GM19099 (cell line): Measurements from ENCODE around the gene PTPRQ.

Experiments used
- POLR2A ChIP-seq: IDR thresholded peaks from 3 replicates; pipeline ENCODE4 v1.6.1; 2011; ENCODE audit warnings: low read depth; ENCODE audit not compliant: insufficient read length; ENCODE audit errors: extremely low read depth

Gene PTPRQ

GRCh38 chr12:80648881-80649280, 204.8 kb downstream of the PTPRQ start:
- TF ChIP-seq POLR2A = no peak

- TF ChIP-seq POLR2A = no peak
These were observed 211.7 kb downstream of the PTPRQ start for GRCh38 chr12:80655751-80656150.

DNA sequence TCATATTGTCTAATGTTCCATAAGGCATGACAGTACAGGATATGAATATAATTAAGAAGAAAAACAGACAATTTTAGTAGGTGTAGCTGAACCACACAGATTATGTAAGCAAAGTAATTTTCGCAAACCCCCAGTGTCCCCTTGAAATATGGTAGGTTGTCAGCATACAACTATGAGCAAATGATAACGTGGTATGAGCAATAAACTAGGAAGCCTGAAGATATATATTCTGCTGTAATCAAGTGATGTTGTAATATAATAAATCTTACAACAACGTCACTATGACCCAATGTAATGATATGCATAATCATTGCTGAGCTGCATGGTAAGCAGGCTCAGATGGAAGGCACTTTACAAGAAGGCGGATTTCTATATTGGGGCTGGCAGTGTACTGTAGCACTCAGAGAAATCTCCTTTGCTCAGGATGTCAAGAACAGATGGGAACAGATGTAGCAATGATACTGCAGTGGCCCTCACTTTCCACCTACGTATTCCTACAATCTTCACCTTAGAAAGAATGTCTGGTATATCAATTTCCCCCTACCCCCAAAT, 215.6 kb downstream of the PTPRQ start:
- TF ChIP-seq POLR2A = no peak

- TF ChIP-seq POLR2A = no peak
These were observed 218.6 kb downstream of the PTPRQ start for GRCh38 chr12:80662586-80662985.

DNA sequence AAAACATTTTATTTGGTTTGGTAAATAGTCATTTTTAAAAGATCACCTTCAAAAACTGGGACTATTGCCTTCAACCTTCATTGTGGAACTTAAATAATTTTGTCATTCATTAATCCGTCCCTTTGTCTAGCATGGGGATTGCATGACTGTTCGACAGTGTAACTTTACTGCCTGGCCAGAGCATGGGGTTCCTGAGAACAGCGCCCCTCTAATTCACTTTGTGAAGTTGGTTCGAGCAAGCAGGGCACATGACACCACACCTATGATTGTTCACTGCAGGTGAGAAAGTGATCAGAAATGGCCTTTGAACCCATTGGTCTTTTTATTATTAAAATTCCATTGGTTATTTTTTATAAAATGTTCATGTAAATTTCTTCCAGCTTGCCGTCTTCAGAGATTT, 226.2 kb downstream of the PTPRQ start:
- no peak for TF ChIP-seq POLR2A

GRCh38 chr12:80676856-80677255, 232.8 kb downstream of the PTPRQ start:
- no peak for TF ChIP-seq POLR2A

DNA sequence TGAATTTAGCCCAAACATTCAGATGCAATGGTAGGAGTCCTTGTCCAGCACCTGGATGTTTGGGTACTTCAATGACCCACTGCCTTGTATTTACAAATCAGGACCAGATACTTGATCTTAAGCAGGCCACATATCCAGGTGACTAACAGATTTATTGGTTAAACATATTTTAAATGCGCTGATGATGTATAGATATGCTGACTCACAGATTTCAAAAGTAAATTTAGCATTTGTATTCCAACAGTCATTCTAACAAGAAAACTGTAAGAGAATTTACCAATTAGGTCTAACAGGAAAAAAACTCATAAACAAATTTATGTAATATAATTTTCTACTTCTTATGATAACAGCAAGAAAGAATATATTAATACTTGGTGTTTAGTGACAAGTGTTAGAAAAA, 234.0 kb downstream of the PTPRQ start:
- no peak for TF ChIP-seq POLR2A

DNA sequence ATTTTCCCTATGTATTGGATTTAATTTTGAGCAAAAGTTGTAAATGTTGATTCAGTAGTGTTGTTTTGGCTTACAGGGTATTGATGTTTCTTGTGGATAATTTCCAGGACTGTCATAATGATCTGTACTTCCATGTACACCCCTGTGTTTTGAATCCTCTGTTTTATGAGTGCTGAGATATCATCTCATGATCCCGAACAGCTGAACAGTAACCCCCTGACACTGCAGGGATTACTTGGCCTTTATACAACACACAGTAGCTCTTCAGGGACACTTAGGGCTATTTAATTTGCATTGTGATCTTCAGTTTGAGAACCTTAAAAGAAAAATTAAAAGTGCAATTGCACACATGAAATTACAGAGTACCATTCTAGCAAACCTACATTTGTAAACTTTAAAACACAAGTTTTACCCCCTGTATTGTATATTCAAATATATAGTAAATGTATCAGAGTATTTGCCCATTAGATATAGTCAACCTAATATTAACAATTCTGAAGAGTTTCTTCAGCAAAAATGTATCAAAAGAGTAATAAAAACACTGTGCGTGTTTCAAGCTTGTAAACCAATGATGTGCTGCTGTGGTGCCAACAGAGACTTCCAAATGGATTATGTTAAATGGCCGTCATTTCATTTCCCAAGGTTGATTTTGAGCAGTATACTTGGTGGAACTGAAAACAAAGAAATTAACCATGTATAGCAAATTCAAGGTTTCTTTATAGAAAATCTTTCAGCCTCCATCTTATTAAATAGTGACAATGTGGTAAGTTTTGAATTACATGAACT, 235.5 kb downstream of the PTPRQ start:
- no peak for TF ChIP-seq POLR2A

GRCh38 chr12:80681287-80681686, 237.3 kb downstream of the PTPRQ start:
- no peak for TF ChIP-seq POLR2A

GRCh38 chr12:80681786-80682185, 237.8 kb downstream of the PTPRQ start:
- TF ChIP-seq POLR2A = no peak

DNA sequence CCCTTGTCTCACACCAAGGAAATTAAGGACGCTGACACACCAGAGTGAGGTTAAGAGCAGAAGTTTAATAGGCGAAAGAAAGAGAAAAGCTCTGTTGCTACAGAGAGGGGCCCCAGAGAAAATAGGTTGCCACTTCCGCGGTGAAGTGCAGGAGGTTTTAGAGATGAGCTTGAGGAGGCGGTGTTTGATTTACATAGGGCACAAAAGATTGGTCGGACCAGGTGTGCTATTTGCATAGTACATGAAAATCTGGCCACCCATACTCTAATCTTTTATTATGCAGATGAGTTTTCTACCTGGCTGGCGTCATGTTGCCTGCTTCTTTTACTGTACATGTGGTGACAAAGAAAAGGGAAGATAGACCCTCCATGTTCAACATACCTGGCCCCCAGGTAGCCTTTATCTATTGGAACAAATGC, 240.1 kb downstream of the PTPRQ start:
- TF ChIP-seq POLR2A = no peak

- TF ChIP-seq POLR2A = no peak
These were observed 246.1 kb downstream of the PTPRQ start for GRCh38 chr12:80690090-80690489.

DNA sequence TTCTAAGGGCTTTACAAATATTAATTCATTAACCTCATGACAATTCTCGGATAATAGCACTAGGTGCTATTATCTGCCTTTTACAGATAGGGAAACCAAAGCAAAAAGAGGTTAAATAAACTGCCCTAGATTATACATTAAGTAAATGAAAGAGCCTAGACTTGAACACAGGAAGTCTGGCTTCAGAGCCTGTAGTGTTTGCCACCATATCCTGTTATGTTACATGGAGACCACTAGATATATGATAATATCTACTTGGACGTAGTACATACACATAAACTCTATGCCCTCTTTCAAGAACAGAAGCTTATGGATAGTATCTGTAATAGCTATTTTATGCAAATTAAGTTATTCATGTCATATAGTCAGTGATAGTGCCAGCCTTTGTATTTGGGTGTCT, 246.5 kb downstream of the PTPRQ start:
- no peak for TF ChIP-seq POLR2A

- no peak for TF ChIP-seq POLR2A
These were observed 248.1 kb downstream of the PTPRQ start for GRCh38 chr12:80692114-80692513.

GRCh38 chr12:80697270-80697887, 253.3 kb downstream of the PTPRQ start:
- no peak for TF ChIP-seq POLR2A

DNA sequence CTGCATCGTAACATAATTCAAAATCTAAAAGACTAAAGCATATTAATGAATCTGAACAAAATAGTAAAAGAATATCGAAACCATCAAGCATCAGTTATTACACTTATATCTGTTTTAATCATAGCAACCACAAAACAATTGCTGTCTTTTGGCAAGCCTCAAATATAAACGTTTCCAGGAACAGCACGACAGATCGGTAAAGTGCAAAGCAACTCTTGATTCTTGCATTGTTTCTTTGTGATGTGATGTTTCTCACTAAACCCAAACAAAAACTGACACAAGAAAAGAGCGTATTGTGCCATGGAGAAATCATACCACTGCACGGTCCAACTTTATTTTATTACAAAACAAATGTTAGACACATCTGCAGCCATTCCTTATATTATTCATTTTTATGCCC, 254.2 kb downstream of the PTPRQ start:
- TF ChIP-seq POLR2A = no peak
